H1 (cell line): ENCODE data around the gene CHCHD1. TPM values are rescaled to one million over a fixed set of nuclear protein-coding genes. Genes with fewer than 3 reads are reported as not detected.

Experiments
- CTCF ChIA-PET: fragments of 300-600 bp; sonication (Branson Sonifier 250); formaldehyde crosslinking; loops from one replicate; lab custom pipeline; 2021; ENCODE audit not compliant: partially characterized antibody; lab: Charles Lee
- POLR2A ChIA-PET: fragments of 300-600 bp; sonication (Branson Sonifier 250); formaldehyde crosslinking; loops from one replicate; lab custom pipeline; 2021; ENCODE audit warnings: inconsistent platforms; ENCODE audit not compliant: partially characterized antibody; lab: Charles Lee
- DNase-seq, 2 experiments: peaks; one replicate each; pipeline versions ENCODE4 v3.0.0 to v3.0.0-alpha.2; 2010 to 2022; ENCODE audit warnings: low spot score in 2 of 2, low read depth in 1 of 2, mixed read lengths in 1 of 2
- FAIRE-seq: peaks from 2 replicates; lab custom pipeline; 2011; peaks lifted over from hg19 to GRCh38; lab: Jason Lieb, UNC
- H2AFZ ChIP-seq: 2 replicates; pipeline ENCODE4 v1.8.1; 2012; ENCODE audit warnings: low read length, inconsistent platforms
- H2AK5ac ChIP-seq: 2 replicates; pipeline ENCODE4 v1.6.1; 2013; ENCODE audit warnings: low read depth, low read length
- H2BK120ac ChIP-seq: replicated peaks from 2 replicates; pipeline ENCODE3; 2013; ENCODE audit warnings: low read depth, low read length, inconsistent platforms
- H2BK12ac ChIP-seq: 2 replicates; pipeline ENCODE4 v1.6.1; 2013; ENCODE audit warnings: low read depth, low read length
- H2BK15ac ChIP-seq: 2 replicates; pipeline ENCODE4 v1.6.1; 2013; ENCODE audit warnings: low read length
- H2BK20ac ChIP-seq: 2 replicates; pipeline ENCODE4 v1.6.1; 2013; ENCODE audit warnings: low read length
- H2BK5ac ChIP-seq: 2 replicates; pipeline ENCODE4 v1.6.1; 2013; ENCODE audit warnings: low read depth, low read length
- H3K14ac ChIP-seq: 2 replicates; pipeline ENCODE4 v1.6.1; 2013; ENCODE audit warnings: inconsistent platforms; ENCODE audit not compliant: insufficient read length
- H3K18ac ChIP-seq: 2 replicates; pipeline ENCODE4 v1.6.1; 2013; ENCODE audit warnings: low read length; ENCODE audit errors: extremely low read depth
- H3K23ac ChIP-seq: 2 replicates; pipeline ENCODE4 v1.6.1; 2013; ENCODE audit warnings: inconsistent platforms; ENCODE audit not compliant: insufficient read length
- H3K23me2 ChIP-seq: 2 replicates; pipeline ENCODE4 v1.6.1; 2013; ENCODE audit warnings: low read depth, low read length
- H3K27ac ChIP-seq: 2 replicates; pipeline ENCODE4 v1.6.1; 2011; ENCODE audit warnings: low read depth, low read length, inconsistent platforms
- H3K27me3 ChIP-seq, 4 experiments: replicated peaks in 1 of 4; 1 replicate in 1 of 4; 2 replicates in 3 of 4; pipeline versions ENCODE4 v1.6.1 to v1.8.1; 2011 to 2013; ENCODE audit warnings: low read length in 3 of 4, mild to moderate bottlenecking in 3 of 4, inconsistent platforms in 2 of 4, mixed read lengths in 2 of 4, moderate library complexity in 1 of 4; ENCODE audit not compliant: control insufficient read depth in 3 of 4, insufficient read depth in 3 of 4; ENCODE audit errors: extremely low read depth in 1 of 4
- H3K36me3 ChIP-seq, 4 experiments: 2 replicates each; pipeline versions ENCODE4 v1.6.1 to v1.8.1; 2011 to 2013; ENCODE audit warnings: mild to moderate bottlenecking in 4 of 4, low read length in 3 of 4, moderate library complexity in 2 of 4, control low read depth in 1 of 4, inconsistent platforms in 1 of 4; ENCODE audit not compliant: insufficient read depth in 4 of 4, control insufficient read depth in 2 of 4
- H3K4ac ChIP-seq: replicated peaks from 2 replicates; pipeline ENCODE3; 2013; ENCODE audit warnings: low read length, low read depth, mixed read lengths, inconsistent platforms; ENCODE audit not compliant: insufficient read length
- H3K4me1 ChIP-seq, 4 experiments: replicated peaks in 1 of 4; 1 replicate in 1 of 4; 2 replicates in 3 of 4; pipeline versions ENCODE4 v1.6.1 to v1.8.1; 2011 to 2013; ENCODE audit warnings: low read length in 3 of 4, inconsistent platforms in 2 of 4, mixed read lengths in 1 of 4; ENCODE audit not compliant: insufficient read depth in 4 of 4, control insufficient read depth in 3 of 4
- H3K4me2 ChIP-seq, 2 experiments: 2 replicates each; pipeline versions ENCODE4 v1.6.1 to v1.8.1; 2011 to 2013; ENCODE audit warnings: low read depth in 2 of 2, low read length in 2 of 2, control low read depth in 1 of 2, inconsistent platforms in 1 of 2, mild to moderate bottlenecking in 1 of 2; ENCODE audit not compliant: insufficient read depth in 1 of 2
- H3K4me3 ChIP-seq, 4 experiments: fragments of 200-600, 300-600 bp in 1 of 4; sonication (generic), shearing (Covaris generic), sonication (Bioruptor Twin) in 1 of 4; 2 replicates each; pipeline versions ENCODE4 v1.5.1 to v1.8.1; 2011 to 2016; ENCODE audit warnings: low read length in 4 of 4, low read depth in 3 of 4, control low read depth in 2 of 4, inconsistent platforms in 2 of 4, mild to moderate bottlenecking in 2 of 4, mixed read lengths in 1 of 4, moderate library complexity in 1 of 4; ENCODE audit not compliant: insufficient read depth in 2 of 4; ENCODE audit errors: extremely low read depth in 1 of 4
- H3K56ac ChIP-seq: replicated peaks from 2 replicates; pipeline ENCODE3; 2013; ENCODE audit warnings: low read depth, mild to moderate bottlenecking, mixed read lengths, low read length, inconsistent platforms; ENCODE audit not compliant: insufficient read length
- H3K79me1 ChIP-seq: 2 replicates; pipeline ENCODE4 v1.6.1; 2013; ENCODE audit warnings: low read depth, low read length, control low read depth
- H3K79me2 ChIP-seq, 2 experiments: 2 replicates each; pipeline versions ENCODE4 v1.6.1 to v1.8.1; 2012 to 2013; ENCODE audit warnings: low read length in 2 of 2, mild to moderate bottlenecking in 2 of 2, inconsistent platforms in 1 of 2; ENCODE audit not compliant: insufficient read depth in 2 of 2, control insufficient read depth in 1 of 2
- H3K9ac ChIP-seq, 4 experiments: replicated peaks in 1 of 4; 1 replicate in 1 of 4; 2 replicates in 3 of 4; pipeline versions ENCODE4 v1.6.1 to v1.8.1; 2011 to 2013; ENCODE audit warnings: low read depth in 3 of 4, low read length in 3 of 4, control low read depth in 2 of 4, mild to moderate bottlenecking in 2 of 4, moderate library complexity in 2 of 4, inconsistent platforms in 1 of 4; ENCODE audit errors: extremely low read depth in 1 of 4
- H3K9me3 ChIP-seq, 2 experiments: 2 replicates each; pipeline versions ENCODE4 v1.6.1 to v1.8.1; 2012 to 2013; ENCODE audit warnings: mild to moderate bottlenecking in 2 of 2, moderate library complexity in 2 of 2, control low read depth in 1 of 2, inconsistent platforms in 1 of 2, low read depth in 1 of 2, low read length in 1 of 2, mixed read lengths in 1 of 2; ENCODE audit not compliant: insufficient read depth in 2 of 2
- H4K20me1 ChIP-seq, 2 experiments: replicated peaks in 1 of 2; 2 replicates each; pipeline versions ENCODE3 to v1.8.1; 2011 to 2013; ENCODE audit warnings: inconsistent platforms in 2 of 2, low read length in 2 of 2, mild to moderate bottlenecking in 1 of 2; ENCODE audit not compliant: insufficient read depth in 2 of 2, control insufficient read depth in 1 of 2
- H4K5ac ChIP-seq: 2 replicates; pipeline ENCODE4 v1.6.1; 2013; ENCODE audit warnings: low read length, low read depth, mixed read lengths, inconsistent platforms; ENCODE audit not compliant: insufficient read length
- H4K8ac ChIP-seq: 2 replicates; pipeline ENCODE4 v1.8.0; 2013; ENCODE audit warnings: mild to moderate bottlenecking, moderate library complexity, low read length, inconsistent platforms; ENCODE audit not compliant: insufficient read depth; ENCODE audit errors: extremely low read depth
- H4K91ac ChIP-seq: replicated peaks from 2 replicates; pipeline ENCODE3; 2013; ENCODE audit warnings: low read length, mixed read lengths, inconsistent platforms; ENCODE audit not compliant: insufficient read length
- BACH1 ChIP-seq: IDR thresholded peaks from 2 replicates; pipeline ENCODE4 v1.6.1; 2012; ENCODE audit warnings: low read length, improper control_type of control experiment
- CTBP2 ChIP-seq: IDR thresholded peaks from 2 replicates; pipeline ENCODE4 v1.7.0; 2011; ENCODE audit warnings: borderline replicate concordance, mild to moderate bottlenecking, moderate library complexity, mixed read lengths, low read length; ENCODE audit not compliant: insufficient read depth, insufficient read length
- EGR1 ChIP-seq: IDR thresholded peaks from 2 replicates; pipeline ENCODE4 v1.6.1; 2011; ENCODE audit warnings: low read depth, low read length, borderline replicate concordance
- EP300 ChIP-seq, 2 experiments: IDR thresholded peaks; 1 replicate in 1 of 2; 2 replicates in 1 of 2; pipeline ENCODE4 v1.6.1; 2011 to 2012; ENCODE audit warnings: low read depth in 2 of 2, low read length in 2 of 2, mild to moderate bottlenecking in 2 of 2, borderline replicate concordance in 1 of 2, inconsistent platforms in 1 of 2, moderate library complexity in 1 of 2
- EZH2 ChIP-seq: fragments of 200-600 bp; sonication (generic); IDR thresholded peaks from 2 replicates; pipeline ENCODE4 v1.7.1; 2012; ENCODE audit warnings: low read depth, mild to moderate bottlenecking, moderate library complexity, low read length, inconsistent platforms; ENCODE audit not compliant: severe bottlenecking
- GABPA ChIP-seq: IDR thresholded peaks from 2 replicates; pipeline ENCODE4 v1.6.1; 2011; ENCODE audit warnings: mild to moderate bottlenecking, low read length, moderate library complexity, borderline replicate concordance; ENCODE audit not compliant: insufficient read depth
- POLR2AphosphoS5 ChIP-seq: IDR thresholded peaks from 2 replicates; pipeline ENCODE4 v1.6.1; 2011; ENCODE audit warnings: low read depth, low read length
- RXRA ChIP-seq: IDR thresholded peaks from 2 replicates; pipeline ENCODE4 v1.6.1; 2011; ENCODE audit warnings: low read depth, mild to moderate bottlenecking, low read length, moderate library complexity; ENCODE audit not compliant: insufficient read depth
- SIRT6 ChIP-seq: IDR thresholded peaks from one replicate; pipeline ENCODE4 v1.7.1; 2012; ENCODE audit warnings: low read length, inconsistent platforms
- SP2 ChIP-seq: IDR thresholded peaks from 2 replicates; pipeline ENCODE4 v1.6.1; 2012; ENCODE audit warnings: mild to moderate bottlenecking, low read length, inconsistent platforms
- TCF12 ChIP-seq: IDR thresholded peaks from 2 replicates; pipeline ENCODE4 v1.6.1; 2011; ENCODE audit warnings: low read depth, mild to moderate bottlenecking, low read length
- WGBS, 2 experiments: shearing (Covaris generic) in 1 of 2; methylation state at CpG; one replicate each; pipeline versions ENCODE4 v1.1.6 to v1.1.7; 2013 to 2015; ENCODE audit warnings: low lambda C conversion rate in 2 of 2, mixed read lengths in 2 of 2, inconsistent platforms in 1 of 2, low coverage in 1 of 2, missing lambda C conversion rate in 1 of 2; ENCODE audit not compliant: insufficient replicate concordance in 2 of 2, insufficient coverage in 1 of 2, insufficient read length in 1 of 2; ENCODE audit errors: extremely low coverage in 1 of 2, missing lambda C conversion rate in 1 of 2; 5-methylcytosine and 5-hydroxymethylcytosine counted together
- polyA plus RNA-seq, 7 experiments: library from polyadenylated mRNA; depleted of rRNA in 3 of 7; stranded (reverse) in 5 of 7; unstranded in 2 of 7; fragments of >200 nt in 5 of 7; fragments of 200-250 nt in 2 of 7; gene quantifications; 1 replicate in 5 of 7; 2 replicates in 1 of 7; 4 replicates in 1 of 7; pipeline versions ENCODE4 v1.2.1 to v1.2.3, GENCODE V29; 2011 to 2013; ENCODE audit warnings: missing spikeins in 2 of 7, mixed read lengths in 2 of 7
- total RNA-seq: library from RNA; stranded (reverse); fragmentation: NEBNext Ultra II Directional; extraction: Animal tissue kit (Norgen Biotek cat#: 25700); gene quantifications from 2 replicates; pipeline ENCODE4 v1.2.1, GENCODE V29; 2021

CHCHD1 gene
- total and polyA plus RNA-seq, 2 of the 8 experiments (the other 6 are each of a cell fraction or from before 2014, with no cell fraction given): 44.9 to 58.1 TPM

DNA sequence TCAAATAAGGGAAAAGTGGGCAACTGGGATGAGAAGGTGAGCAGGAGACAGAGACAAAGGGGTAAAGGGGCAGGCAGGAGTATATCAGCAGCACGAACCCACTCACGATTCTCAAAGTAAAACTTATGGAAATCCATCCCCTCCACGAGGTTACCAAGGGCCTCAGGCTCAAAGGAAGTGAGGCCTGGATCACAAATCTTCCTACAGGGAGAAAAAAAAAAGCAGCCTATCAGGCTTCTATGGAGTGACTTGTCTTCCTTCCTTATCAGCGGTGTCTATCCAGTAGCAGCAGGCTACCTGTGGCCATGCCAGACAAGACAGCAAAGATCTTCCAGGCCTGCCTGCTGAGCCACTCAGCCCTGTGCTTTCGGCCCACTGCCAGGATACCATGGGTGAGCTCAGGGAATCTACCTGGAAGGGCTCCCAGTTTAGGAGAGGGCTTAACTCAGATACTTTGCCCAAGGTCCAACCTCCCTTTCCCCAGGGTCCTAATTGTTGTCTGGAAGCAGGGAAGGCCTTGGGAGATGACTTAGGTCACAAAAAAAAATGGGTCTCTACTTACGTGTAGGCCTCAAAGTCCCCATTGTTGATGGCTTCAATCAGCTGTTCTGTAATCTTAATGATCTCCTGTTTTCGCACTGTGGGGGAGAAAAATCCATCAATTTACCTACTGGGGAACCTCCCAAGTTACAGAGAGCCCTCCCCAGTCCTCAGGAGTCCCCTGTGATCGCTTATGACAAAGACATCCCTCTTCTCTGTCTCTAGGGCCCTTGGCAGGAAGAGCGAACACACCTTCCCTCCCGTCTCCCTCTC is 35.3 kb downstream of the CHCHD1 start:
- no peaks in the 10 kb centered on the region for H3K23me2 ChIP-seq
- H3K9ac ChIP-seq: no peak overlapping the region
- H2BK20ac ChIP-seq: no peak overlapping the region
- no peak overlapping the region for H2BK15ac ChIP-seq
- CTCF ChIA-PET: interaction anchor here (0.6 to 16.0 kb wide), 7 partner anchors 10 to 979 kb away, joined by 3 to 209 read pairs (median 4); no protein-coding TSS in a partner anchor
- POLR2A ChIA-PET: interaction anchor here (1.2 kb wide), 1 partner anchor 11 kb away, joined by 3 read pairs; no protein-coding TSS in a partner anchor
- no peak overlapping the region for H3K27ac ChIP-seq
- DNase-seq (no peak), FAIRE-seq (no peak)
- H2AK5ac ChIP-seq: no peak overlapping the region
- no peaks in the 10 kb centered on the region for H3K9me3 ChIP-seq
- H3K23ac ChIP-seq: no peak overlapping the region
- WGBS, 2 experiments: 86% methylated on average over 10 of the region's 10 CpGs; no CpG with 5 or more reads in 1 of the 2 experiments
- H2BK12ac ChIP-seq: no peak overlapping the region
- no peak overlapping the region for H3K4me2 ChIP-seq
- no peaks in the 10 kb centered on the region for H3K79me2 ChIP-seq
- no peak overlapping the region for H4K91ac ChIP-seq
- H3K4me1 ChIP-seq: no peaks in the 10 kb centered on the region; a peak in 1 of 7 replicates
- H3K36me3 ChIP-seq: peaks cover 3 to 22% (median 9%) of the 10 kb centered on the region in 4 experiments; a peak in 6 of 8 replicates
- no peak overlapping the region for H2AFZ ChIP-seq
- no peak overlapping the region for H2BK5ac ChIP-seq
- no peak overlapping the region for H2BK120ac ChIP-seq
- no peaks in the 10 kb centered on the region for H3K79me1 ChIP-seq
- H3K27me3 ChIP-seq: no peaks in the 10 kb centered on the region; a peak in 1 of 7 replicates
- H3K56ac ChIP-seq: no peak overlapping the region
- peaks cover 0 to 4% of the 10 kb centered on the region in 2 experiments for H4K20me1 ChIP-seq
- H3K4ac ChIP-seq: no peak overlapping the region
- no peak overlapping the region for H4K5ac ChIP-seq
- H3K4me3 ChIP-seq: no peak overlapping the region
- H4K8ac ChIP-seq: no peak overlapping the region
- H3K18ac ChIP-seq: no peak overlapping the region
- no peak overlapping the region for H3K14ac ChIP-seq
- TF ChIP-seq EP300 (IDR thresholded peaks at IDR 0.05; ENCODE audit: borderline replicate concordance in 1 of 2, low read depth in 2 of 2, low read length in 2 of 2) (no peak), TCF12 (no peak), BACH1 (no peak), EZH2 (no peak), GABPA (no peak), RXRA (no peak), SIRT6 (no peak), SP2 (no peak), POLR2AphosphoS5 (no peak), EGR1 (no peak), CTBP2 (no peak)
